ENCODE results near the gene SGSM1.

Gene SGSM1

DNA sequence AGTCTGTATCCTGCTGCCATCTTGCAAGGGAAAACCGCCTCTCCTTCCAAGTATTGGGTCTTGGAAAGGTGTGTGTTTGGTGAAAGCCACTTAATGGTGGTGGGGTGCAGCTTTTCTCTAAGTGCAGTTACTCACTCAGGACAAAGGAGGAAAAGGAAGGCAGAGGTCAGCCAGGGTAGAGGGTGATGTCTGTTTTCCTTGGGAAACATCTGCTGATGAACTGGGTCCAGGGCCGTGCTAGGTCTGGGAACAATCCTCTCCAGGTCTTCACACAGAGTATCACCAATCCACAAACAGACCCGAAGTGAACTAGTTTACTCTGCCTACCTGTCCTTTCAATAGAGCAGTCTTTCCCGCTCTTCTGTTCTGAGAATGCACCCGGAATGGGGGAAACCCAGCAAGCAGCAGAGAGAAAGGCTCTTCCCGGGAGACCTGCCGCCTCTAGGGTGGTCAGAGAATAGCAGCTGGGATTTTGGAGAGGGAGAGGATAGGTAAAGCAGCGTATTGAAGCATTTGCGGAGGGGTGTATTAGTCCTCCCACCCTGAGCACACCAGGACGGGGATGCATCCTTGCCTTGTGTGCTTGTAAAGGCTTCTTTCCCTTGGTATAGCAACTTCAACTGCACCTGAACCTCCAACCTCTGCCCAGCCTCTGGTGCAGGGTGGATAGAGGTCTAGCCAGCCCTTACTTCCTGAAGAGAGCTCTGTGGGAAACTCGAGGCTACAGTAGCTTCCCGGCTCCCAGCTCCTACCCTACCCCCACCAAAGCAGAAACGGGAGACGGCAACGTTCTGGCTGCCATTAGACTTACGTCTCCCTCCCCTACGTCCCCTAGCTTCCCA is 119.8 kb downstream of the SGSM1 start:
- H3F3A ChIP-seq (ENCODE audit: control insufficient read depth, insufficient read depth): no peaks in the 10 kb centered on the region
- no peaks in the 10 kb centered on the region for H3K36me3 ChIP-seq (ENCODE audit: control insufficient read depth, low read length)
- H3K27me3 ChIP-seq (ENCODE audit: control insufficient read depth, low read length): peaks cover 1% of the 10 kb centered on the region; the same call in 1 of the 2 replicates
- no peak overlapping the region for H3K4me2 ChIP-seq (ENCODE audit: low read length)
- H3K79me2 ChIP-seq (ENCODE audit: control insufficient read depth, low read length): no peaks in the 10 kb centered on the region
- TF ChIP-seq EZH2phosphoT487 (IDR thresholded peaks at IDR 0.05; ENCODE audit: borderline replicate concordance, low read length): no peak
- TF ChIP-seq, protein P1, sequence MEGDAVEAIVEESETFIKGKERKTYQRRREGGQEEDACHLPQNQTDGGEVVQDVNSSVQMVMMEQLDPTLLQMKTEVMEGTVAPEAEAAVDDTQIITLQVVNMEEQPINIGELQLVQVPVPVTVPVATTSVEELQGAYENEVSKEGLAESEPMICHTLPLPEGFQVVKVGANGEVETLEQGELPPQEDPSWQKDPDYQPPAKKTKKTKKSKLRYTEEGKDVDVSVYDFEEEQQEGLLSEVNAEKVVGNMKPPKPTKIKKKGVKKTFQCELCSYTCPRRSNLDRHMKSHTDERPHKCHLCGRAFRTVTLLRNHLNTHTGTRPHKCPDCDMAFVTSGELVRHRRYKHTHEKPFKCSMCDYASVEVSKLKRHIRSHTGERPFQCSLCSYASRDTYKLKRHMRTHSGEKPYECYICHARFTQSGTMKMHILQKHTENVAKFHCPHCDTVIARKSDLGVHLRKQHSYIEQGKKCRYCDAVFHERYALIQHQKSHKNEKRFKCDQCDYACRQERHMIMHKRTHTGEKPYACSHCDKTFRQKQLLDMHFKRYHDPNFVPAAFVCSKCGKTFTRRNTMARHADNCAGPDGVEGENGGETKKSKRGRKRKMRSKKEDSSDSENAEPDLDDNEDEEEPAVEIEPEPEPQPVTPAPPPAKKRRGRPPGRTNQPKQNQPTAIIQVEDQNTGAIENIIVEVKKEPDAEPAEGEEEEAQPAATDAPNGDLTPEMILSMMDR (IDR thresholded peaks at IDR 0.05; ENCODE audit: low read depth, low read length, poor library complexity, severe bottlenecking): no peak
- H3K9me2 ChIP-seq (replicated peaks; ENCODE audit: control insufficient read depth, low read length): no peaks in the 10 kb centered on the region
- no peaks in the 10 kb centered on the region for H3K9me3 ChIP-seq (ENCODE audit: control insufficient read depth, insufficient read depth, low read length)
- no peaks in the 10 kb centered on the region for H3K4me1 ChIP-seq (ENCODE audit: control insufficient read depth, low read length)
- H4K20me1 ChIP-seq (ENCODE audit: control insufficient read depth, insufficient read depth, low read depth, low read length): no peaks in the 10 kb centered on the region
- no peak overlapping the region for H3K4me3 ChIP-seq (ENCODE audit: low read length)
- no peak overlapping the region for H3K27ac ChIP-seq (ENCODE audit: low read depth, low read length)

DNA sequence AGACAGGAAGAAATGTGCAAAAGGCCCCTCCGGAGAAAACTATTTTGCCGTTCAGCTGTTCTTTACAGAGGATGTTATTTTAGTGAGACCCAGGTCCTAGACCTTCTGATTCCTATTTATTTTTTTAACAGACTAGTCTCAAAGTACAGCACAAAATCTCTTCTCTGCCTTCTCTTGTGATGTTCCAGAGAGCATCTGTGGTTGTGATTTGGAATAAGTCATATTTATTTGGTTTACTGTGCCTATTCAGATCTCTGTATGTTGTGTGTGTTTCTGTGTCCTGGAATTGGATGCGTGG is 120.4 kb downstream of the SGSM1 start:
- Histone ChIP-seq H3K4me1 (ENCODE audit: control insufficient read depth, low read length) (no peaks in the 10 kb centered on the region), H3F3A (ENCODE audit: control insufficient read depth, insufficient read depth) (no peaks in the 10 kb centered on the region), H3K4me2 (ENCODE audit: low read length) (no peak overlapping the region), H3K27ac (ENCODE audit: low read depth, low read length) (no peak overlapping the region), H3K9me3 (ENCODE audit: control insufficient read depth, insufficient read depth, low read length) (no peaks in the 10 kb centered on the region), H4K20me1 (ENCODE audit: control insufficient read depth, insufficient read depth, low read depth, low read length) (no peaks in the 10 kb centered on the region), H3K4me3 (ENCODE audit: low read length) (no peak overlapping the region), H3K27me3 (ENCODE audit: control insufficient read depth, low read length) (peaks cover 7% of the 10 kb centered on the region), H3K9me2 (replicated peaks; ENCODE audit: control insufficient read depth, low read length) (no peaks in the 10 kb centered on the region), H3K36me3 (ENCODE audit: control insufficient read depth, low read length) (no peaks in the 10 kb centered on the region), H3K79me2 (ENCODE audit: control insufficient read depth, low read length) (no peaks in the 10 kb centered on the region)
- no peak for TF ChIP-seq EZH2phosphoT487 (IDR thresholded peaks at IDR 0.05; ENCODE audit: borderline replicate concordance, low read length)
- TF ChIP-seq, protein P1 (IDR thresholded peaks at IDR 0.05; ENCODE audit: low read depth, low read length, poor library complexity, severe bottlenecking): no peak

DNA sequence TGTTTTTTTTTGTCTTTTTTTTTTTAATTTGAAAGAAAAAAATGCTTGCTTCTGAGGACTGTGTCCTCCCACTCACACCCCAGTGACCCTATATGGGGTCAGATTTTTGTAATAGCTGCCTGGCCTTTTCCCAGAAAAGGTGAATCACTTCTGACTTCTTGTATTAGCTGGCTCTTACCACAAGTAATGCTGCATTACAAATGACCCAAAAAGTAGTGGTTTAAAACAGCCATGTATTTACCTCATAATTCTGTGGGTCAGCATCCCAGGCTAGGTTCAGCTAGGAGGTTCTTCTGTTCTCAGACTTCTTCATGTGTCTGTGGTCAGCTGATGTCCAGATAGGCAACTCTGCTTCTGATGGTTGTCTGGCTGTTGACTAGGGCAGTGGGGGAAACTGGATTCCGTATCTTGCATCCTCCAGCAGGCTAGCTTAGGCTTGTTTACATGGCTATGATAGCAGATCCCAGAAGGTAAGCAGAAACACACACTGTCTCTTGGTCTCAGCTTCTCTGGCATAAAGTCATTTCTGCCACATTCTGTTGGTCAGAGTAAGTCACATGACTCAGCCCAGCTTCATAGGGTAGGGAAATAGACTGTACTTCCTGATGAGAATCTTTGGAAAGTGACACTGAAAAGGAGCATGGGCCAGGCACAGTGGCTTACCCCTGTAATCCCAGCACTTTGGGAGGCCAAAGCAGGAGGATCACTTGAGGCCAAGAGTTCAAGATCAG is 121.0 kb downstream of the SGSM1 start:
- no peaks in the 10 kb centered on the region for H3K36me3 ChIP-seq (ENCODE audit: control insufficient read depth, low read length)
- no peaks in the 10 kb centered on the region for H3K4me1 ChIP-seq (ENCODE audit: control insufficient read depth, low read length)
- no peak overlapping the region for H3K4me3 ChIP-seq (ENCODE audit: low read length)
- no peak overlapping the region for H3K27ac ChIP-seq (ENCODE audit: low read depth, low read length)
- H3F3A ChIP-seq (ENCODE audit: control insufficient read depth, insufficient read depth): no peaks in the 10 kb centered on the region
- H3K27me3 ChIP-seq (ENCODE audit: control insufficient read depth, low read length): peaks cover 14% of the 10 kb centered on the region
- no peak overlapping the region for H3K4me2 ChIP-seq (ENCODE audit: low read length)
- no peaks in the 10 kb centered on the region for H4K20me1 ChIP-seq (ENCODE audit: control insufficient read depth, insufficient read depth, low read depth, low read length)
- H3K79me2 ChIP-seq (ENCODE audit: control insufficient read depth, low read length): no peaks in the 10 kb centered on the region
- H3K9me3 ChIP-seq (ENCODE audit: control insufficient read depth, insufficient read depth, low read length): no peaks in the 10 kb centered on the region
- TF ChIP-seq EZH2phosphoT487 (IDR thresholded peaks at IDR 0.05; ENCODE audit: borderline replicate concordance, low read length): no peak
- TF ChIP-seq, protein P1 (IDR thresholded peaks at IDR 0.05; ENCODE audit: low read depth, low read length, poor library complexity, severe bottlenecking): no peak
- H3K9me2 ChIP-seq (replicated peaks; ENCODE audit: control insufficient read depth, low read length): no peaks in the 10 kb centered on the region

All from DOHH2 (cell line).